Stimulated activated CD8-positive, alpha-beta memory T cell treated with anti-CD3 and anti-CD28 coated beads, Interleukin-15, amount 100 ng/mL, for 24 hours (primary cell): ENCODE results near the gene TOB2.

Experiments used
- DNase-seq: peaks from one replicate; pipeline ENCODE4 v3.0.0-alpha.2; 2020; ENCODE audit warnings: low read depth

The TOB2 gene

DNA sequence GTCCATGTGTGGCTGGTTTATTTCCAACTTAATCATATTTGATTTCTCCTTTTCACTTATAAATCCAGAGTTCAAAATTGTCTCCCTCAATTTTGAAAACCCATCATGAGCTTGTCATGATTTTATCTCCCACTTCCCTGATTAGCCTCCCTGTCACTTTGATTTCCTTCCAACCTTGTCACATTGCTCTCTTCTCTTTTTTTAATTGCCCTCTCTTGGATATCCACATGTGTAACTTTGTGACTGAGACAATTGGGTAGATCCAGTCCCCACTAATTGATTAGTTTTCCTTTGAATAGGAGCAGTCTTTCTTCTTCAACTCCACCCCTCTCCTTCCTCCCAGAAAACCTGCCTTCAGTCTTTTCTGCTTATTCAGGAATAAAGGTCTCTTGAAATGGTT, 62.5 kb downstream of the TOB2 start:
- no peak for DNase-seq
